MCF 10A (cell line): Measurements from ENCODE around the gene ROBO3. TPM values are rescaled to one million over a fixed set of nuclear protein-coding genes. Genes with fewer than 3 reads are reported as not detected.

Experiments used
- BruUV-seq: library from RNA; stranded (reverse); fragments of 400-500 nt; replicated peaks from 2 replicates; lab custom pipeline; 2021; lab: Mats Ljungman, UMichigan
- CTCF ChIA-PET: fragments of 300-600 bp; sonication (Branson Sonifier 250); formaldehyde crosslinking; extraction: SDS; loops from one replicate; lab custom pipeline; 2021; ENCODE audit warnings: antibody characterized with exemption, inconsistent platforms; lab: Yijun Ruan, JAX
- POLR2A ChIA-PET: fragments of 300-600, 350-650 bp; sonication (Branson Sonifier 250); formaldehyde crosslinking; extraction: SDS; loops from one replicate; lab custom pipeline; 2020; ENCODE audit warnings: antibody characterized with exemption, inconsistent platforms; lab: Yijun Ruan, JAX
- DNase-seq: peaks from one replicate; pipeline ENCODE4 v3.0.0-alpha.2; 2018; ENCODE audit not compliant: unreplicated experiment
- H3K27ac Mint-ChIP-seq: one replicate; pipeline ENCODE4 v1.8.0; 2022; ENCODE audit warnings: mild to moderate bottlenecking, low read depth, mixed read lengths; ENCODE audit not compliant: unreplicated experiment
- H3K27me3 Mint-ChIP-seq: one replicate; pipeline ENCODE4 v1.8.0; 2022; ENCODE audit warnings: mixed read lengths; ENCODE audit not compliant: insufficient read depth, unreplicated experiment
- H3K36me3 Mint-ChIP-seq: one replicate; pipeline ENCODE4 v1.8.0; 2022; ENCODE audit warnings: mild to moderate bottlenecking, moderate library complexity, mixed read lengths; ENCODE audit not compliant: insufficient read depth, unreplicated experiment
- H3K4me1 Mint-ChIP-seq: one replicate; pipeline ENCODE4 v1.8.0; 2022; ENCODE audit warnings: mixed read lengths; ENCODE audit not compliant: insufficient read depth, unreplicated experiment
- H3K4me3 Mint-ChIP-seq: one replicate; pipeline ENCODE4 v1.8.0; 2022; ENCODE audit warnings: mild to moderate bottlenecking, moderate library complexity, mixed read lengths; ENCODE audit not compliant: unreplicated experiment
- H3K9me3 Mint-ChIP-seq: one replicate; pipeline ENCODE4 v1.8.0; 2022; ENCODE audit warnings: mixed read lengths; ENCODE audit not compliant: unreplicated experiment
- intact Hi-C: fragments of 100-400 bp; cut with micrococcal nuclease; formaldehyde crosslinking; loops from 2 replicates; pipeline ENCODE4 v1.14.1; 2022
- total RNA-seq: library from RNA; stranded (reverse); gene quantifications from 2 replicates; pipeline ENCODE4 v1.2.3, GENCODE V29; 2022
- TF ChIP-seq, protein P1 (sequence below): fragments of 200-600 bp; IDR thresholded peaks from one replicate; pipeline ENCODE4 v1.8.0; 2022; ENCODE audit warnings: antibody characterized with exemption, mild to moderate bottlenecking; ENCODE audit not compliant: unreplicated experiment

The ROBO3 gene
- total RNA-seq, 1 experiment from 2014 or later: 117 TPM

DNA sequence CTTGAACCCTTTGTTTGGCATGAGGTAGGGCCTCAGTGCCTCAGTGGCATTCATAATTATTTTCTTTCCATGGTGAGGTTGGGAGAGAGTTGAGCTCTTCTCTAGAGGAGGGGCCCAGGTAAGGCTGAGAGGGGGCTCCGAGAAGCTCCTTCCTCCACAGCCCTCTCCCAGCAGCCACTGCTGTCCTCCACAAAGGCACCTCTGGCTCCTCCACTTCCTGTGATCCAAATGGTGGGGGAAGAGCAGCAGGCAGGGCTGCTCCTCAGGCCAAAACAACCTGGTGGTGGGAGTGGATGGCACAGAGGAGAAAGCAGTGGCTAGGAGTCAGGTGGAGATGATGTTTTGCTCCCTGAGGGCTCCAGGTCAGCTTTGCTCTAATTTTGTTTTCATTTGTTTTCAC is 19.1 kb downstream of the ROBO3 start:
- Mint-ChIP-seq H3K4me3 (no peak overlapping the region), H3K27ac (no peak overlapping the region), H3K9me3 (no peaks in the 10 kb centered on the region), H3K4me1 (no peaks in the 10 kb centered on the region), H3K36me3 (peaks cover 4% of the 10 kb centered on the region), H3K27me3 (no peaks in the 10 kb centered on the region)
- TF ChIP-seq, protein P1, sequence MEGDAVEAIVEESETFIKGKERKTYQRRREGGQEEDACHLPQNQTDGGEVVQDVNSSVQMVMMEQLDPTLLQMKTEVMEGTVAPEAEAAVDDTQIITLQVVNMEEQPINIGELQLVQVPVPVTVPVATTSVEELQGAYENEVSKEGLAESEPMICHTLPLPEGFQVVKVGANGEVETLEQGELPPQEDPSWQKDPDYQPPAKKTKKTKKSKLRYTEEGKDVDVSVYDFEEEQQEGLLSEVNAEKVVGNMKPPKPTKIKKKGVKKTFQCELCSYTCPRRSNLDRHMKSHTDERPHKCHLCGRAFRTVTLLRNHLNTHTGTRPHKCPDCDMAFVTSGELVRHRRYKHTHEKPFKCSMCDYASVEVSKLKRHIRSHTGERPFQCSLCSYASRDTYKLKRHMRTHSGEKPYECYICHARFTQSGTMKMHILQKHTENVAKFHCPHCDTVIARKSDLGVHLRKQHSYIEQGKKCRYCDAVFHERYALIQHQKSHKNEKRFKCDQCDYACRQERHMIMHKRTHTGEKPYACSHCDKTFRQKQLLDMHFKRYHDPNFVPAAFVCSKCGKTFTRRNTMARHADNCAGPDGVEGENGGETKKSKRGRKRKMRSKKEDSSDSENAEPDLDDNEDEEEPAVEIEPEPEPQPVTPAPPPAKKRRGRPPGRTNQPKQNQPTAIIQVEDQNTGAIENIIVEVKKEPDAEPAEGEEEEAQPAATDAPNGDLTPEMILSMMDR: no peak
- ChIA-PET CTCF (interaction anchor here (0.8 kb wide), 1 partner anchor 8 kb away, joined by 3 read pairs; no protein-coding TSS in a partner anchor), POLR2A (interaction anchor here (0.6 kb wide), 1 partner anchor 737 kb away, joined by 4 read pairs; no protein-coding TSS in a partner anchor)
- BruUV-seq: no TSS peak
- no peak for DNase-seq
- intact Hi-C loops: no loop called here

DNA sequence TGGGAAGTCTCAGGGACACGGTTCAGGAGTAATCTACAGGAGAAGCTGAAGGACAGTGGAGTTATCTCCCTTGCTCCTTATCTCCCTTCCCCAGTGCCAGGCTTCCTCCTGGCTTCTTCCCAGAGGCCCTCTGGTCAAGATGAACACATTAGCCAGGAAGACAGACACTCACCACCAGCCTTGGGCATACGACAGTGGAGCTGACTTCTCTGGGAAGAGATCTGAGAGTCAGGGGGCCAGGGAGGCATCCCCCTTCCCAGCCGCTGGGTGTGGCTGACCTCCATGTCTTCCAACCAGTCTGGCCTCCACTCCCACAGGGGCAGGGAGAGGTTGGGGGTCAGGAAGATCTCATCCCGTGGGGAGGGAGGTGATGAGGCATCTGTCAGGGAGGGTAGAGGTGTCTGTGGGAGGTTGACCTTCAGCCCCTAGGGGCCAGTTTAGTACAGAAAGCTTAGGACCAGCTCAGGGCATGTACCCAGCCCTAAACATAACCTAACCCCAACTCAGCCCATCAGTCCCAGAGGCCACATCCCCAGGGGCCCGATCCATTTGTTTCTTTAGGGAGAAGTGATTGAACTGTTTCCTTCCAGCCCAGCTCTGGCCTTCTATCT is 19.7 kb downstream of the ROBO3 start:
- H3K4me3 Mint-ChIP-seq: no peak overlapping the region
- no peaks in the 10 kb centered on the region for H3K9me3 Mint-ChIP-seq
- no TSS peak for BruUV-seq
- TF ChIP-seq, protein P1: no peak
- no peak for DNase-seq
- no peaks in the 10 kb centered on the region for H3K4me1 Mint-ChIP-seq
- ChIA-PET POLR2A (interaction anchor here (0.7 kb wide), 1 partner anchor 11 kb away, joined by 3 read pairs; no protein-coding TSS in a partner anchor), CTCF (interaction anchor here (0.8 to 1.0 kb wide), 2 partner anchors 9 to 18 kb away, joined by 3 to 5 read pairs; no protein-coding TSS in a partner anchor)
- intact Hi-C loops: no loop called here
- H3K27ac Mint-ChIP-seq: no peak overlapping the region
- H3K27me3 Mint-ChIP-seq: no peaks in the 10 kb centered on the region
- H3K36me3 Mint-ChIP-seq: peaks cover 4% of the 10 kb centered on the region

DNA sequence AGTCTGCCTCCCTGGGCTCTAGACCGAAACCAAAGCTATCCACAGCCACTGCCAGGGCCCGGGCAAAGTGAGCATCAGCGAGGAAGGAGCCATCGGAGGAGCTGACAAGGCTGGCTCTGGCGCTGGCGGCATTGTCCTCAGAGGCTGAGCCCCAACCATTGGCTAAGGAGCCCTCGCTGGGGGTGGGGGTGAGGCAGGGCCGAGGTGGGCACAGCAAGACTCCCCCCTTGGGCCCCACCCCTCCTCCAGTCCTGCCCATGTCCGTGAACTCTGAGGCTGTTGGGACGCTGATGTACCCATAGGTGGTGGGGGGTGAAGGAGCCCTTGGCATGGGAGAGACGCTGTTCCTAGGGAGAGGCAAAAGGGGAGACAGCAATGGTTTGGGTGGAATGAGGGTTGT is 21.2 kb downstream of the ROBO3 start:
- Mint-ChIP-seq H3K36me3 (peaks cover 4% of the 10 kb centered on the region), H3K27me3 (no peaks in the 10 kb centered on the region), H3K27ac (no peak overlapping the region), H3K9me3 (no peaks in the 10 kb centered on the region), H3K4me3 (no peak overlapping the region), H3K4me1 (no peaks in the 10 kb centered on the region)
- TF ChIP-seq, protein P1: no peak
- no peak for DNase-seq
- intact Hi-C loops: no loop called here
- ChIA-PET POLR2A (interaction anchor here (1.5 kb wide), 1 partner anchor 11 kb away, joined by 4 read pairs; the partner anchor contains the start of gene ROBO4), CTCF (interaction anchor here (1.5 to 1.6 kb wide), 2 partner anchors 10 to 20 kb away, joined by 3 to 9 read pairs; no protein-coding TSS in a partner anchor)
- no TSS peak for BruUV-seq

- H3K27me3 Mint-ChIP-seq: no peaks in the 10 kb centered on the region
- ChIA-PET CTCF (interaction anchor here (0.6 to 1.6 kb wide), 7 partner anchors 10 to 223 kb away, joined by 3 to 9 read pairs (median 3); partner anchors contain the start of gene ROBO4), POLR2A (interaction anchor here (1.0 to 2.3 kb wide), 3 partner anchors 10 to 11 kb away, joined by 3 to 8 read pairs (median 4); partner anchors contain the start of gene ROBO4)
- H3K4me3 Mint-ChIP-seq: no peak overlapping the region
- intact Hi-C loops: no loop called here
- DNase-seq: no peak
- peaks cover 4% of the 10 kb centered on the region for H3K36me3 Mint-ChIP-seq
- no TSS peak for BruUV-seq
- H3K4me1 Mint-ChIP-seq: no peaks in the 10 kb centered on the region
- TF ChIP-seq, protein P1: no peak
- H3K9me3 Mint-ChIP-seq: no peaks in the 10 kb centered on the region
- H3K27ac Mint-ChIP-seq: no peak overlapping the region
These were observed 21.9 kb downstream of the ROBO3 start for GRCh38 chr11:124886978-124887666.
